ENCODE results near the gene CTTN. TPM values are rescaled to one million over a fixed set of nuclear protein-coding genes. Genes with fewer than 3 reads are reported as not detected.
A peak's percentile ranks its signal among the peaks of the same experiment; 100 is the strongest.

Gene CTTN
- under 1 TPM in 2 of 3 donors, not detected in 1; 0.53 to 0.67 TPM for polyA plus RNA-seq

GRCh38 chr11:70397983-70398833, at the start of gene CTTN:
TSS of gene CTTN (plus strand) at chr11:70398529. CDS start at chr11:70407298, 8,769 bp downstream.
- H3K4me1 Mint-ChIP-seq, result peaks cover 15 to 18% of the 10 kb centered on the region in 2 donors
- H3K27me3 Mint-ChIP-seq (ENCODE audit: low read depth in 3 of 3), result peaks cover 27 to 37% (median 34%) of the 10 kb centered on the region in 3 donors
- peak; percentile 45 to 56 (median 54) for DNase-seq
- H3K36me3 Mint-ChIP-seq, result no peaks in the 10 kb centered on the region
- H3K4me3 Mint-ChIP-seq, result peak within 1 kb of the TSS; percentile 79 to 94 (median 84)
- H3K27ac Mint-ChIP-seq, result peak within 1 kb of the TSS in 1 of 6 donors; percentile 45
- H3K9me3 Mint-ChIP-seq, result peaks cover 0 to 6% (median 0%) of the 10 kb centered on the region in 6 donors

GRCh38 chr11:70348608-70349007, 49.7 kb upstream of the CTTN start:
- Mint-ChIP-seq H3K27me3 (ENCODE audit: low read depth in 3 of 3) (peaks cover 0 to 8% (median 2%) of the 10 kb centered on the region in 3 donors), H3K27ac (no peak overlapping the region)

GRCh38 chr11:70351646-70352045, 46.7 kb upstream of the CTTN start:
- DNase-seq, result no peak
- Mint-ChIP-seq H3K27ac (peak overlapping the region; percentile 55 to 92 (median 72)), H3K4me3 (peak overlapping the region; percentile 44 to 87 (median 66)), H3K27me3 (ENCODE audit: low read depth in 3 of 3) (peaks cover 0 to 4% (median 2%) of the 10 kb centered on the region in 3 donors), H3K36me3 (peaks cover 37 to 62% (median 41%) of the 10 kb centered on the region in 3 donors), H3K9me3 (peaks cover 0 to 1% (median 0%) of the 10 kb centered on the region in 6 donors), H3K4me1 (peaks cover 36 to 40% of the 10 kb centered on the region in 2 donors)

More at GRCh38 chr11:70348608-70349007, 49.7 kb upstream of the CTTN start:
- peaks cover 44 to 62% (median 45%) of the 10 kb centered on the region in 3 donors for H3K36me3 Mint-ChIP-seq
- peaks cover 23 to 32% of the 10 kb centered on the region in 2 donors for H3K4me1 Mint-ChIP-seq
- no peak for DNase-seq
- peaks cover 0 to 1% (median 0%) of the 10 kb centered on the region in 6 donors for H3K9me3 Mint-ChIP-seq
- no peak overlapping the region for H3K4me3 Mint-ChIP-seq

- peaks cover 37 to 63% (median 42%) of the 10 kb centered on the region in 3 donors for H3K36me3 Mint-ChIP-seq
- H3K4me1 Mint-ChIP-seq, result peaks cover 36 to 40% of the 10 kb centered on the region in 2 donors
- peak overlapping the region; percentile 55 to 92 (median 72) for H3K27ac Mint-ChIP-seq
- no peak for DNase-seq
- H3K4me3 Mint-ChIP-seq, result peak overlapping the region; percentile 44 to 87 (median 66)
- peaks cover 0 to 1% (median 0%) of the 10 kb centered on the region in 6 donors for H3K9me3 Mint-ChIP-seq
- H3K27me3 Mint-ChIP-seq (ENCODE audit: low read depth in 3 of 3), result peaks cover 2 to 4% (median 3%) of the 10 kb centered on the region in 3 donors
Measured at GRCh38 chr11:70352100-70352499, 46.2 kb upstream of the CTTN start.

GRCh38 chr11:70352601-70353000, 45.7 kb upstream of the CTTN start:
- Mint-ChIP-seq H3K9me3 (peaks cover 0 to 1% (median 0%) of the 10 kb centered on the region in 6 donors), H3K36me3 (peaks cover 35 to 61% (median 41%) of the 10 kb centered on the region in 3 donors), H3K27ac (peak overlapping the region in 5 of 6 donors; percentile 57 to 92 (median 78)), H3K4me1 (peaks cover 36 to 40% of the 10 kb centered on the region in 2 donors), H3K27me3 (ENCODE audit: low read depth in 3 of 3) (peaks cover 2 to 4% (median 3%) of the 10 kb centered on the region in 3 donors), H3K4me3 (peak overlapping the region; percentile 61 to 87 (median 66))
- DNase-seq, result peak; percentile 36 to 58 (median 41)

- peak overlapping the region; percentile 63 to 87 (median 83) for H3K4me3 Mint-ChIP-seq
- H3K9me3 Mint-ChIP-seq, result peaks cover 0 to 1% (median 0%) of the 10 kb centered on the region in 6 donors
- H3K36me3 Mint-ChIP-seq, result peaks cover 36 to 62% (median 40%) of the 10 kb centered on the region in 3 donors
- no peak for DNase-seq
- H3K27ac Mint-ChIP-seq, result peak overlapping the region; percentile 86 to 94 (median 88)
- peaks cover 2 to 4% (median 3%) of the 10 kb centered on the region in 3 donors for H3K27me3 Mint-ChIP-seq (ENCODE audit: low read depth in 3 of 3)
- peaks cover 36 to 40% of the 10 kb centered on the region in 2 donors for H3K4me1 Mint-ChIP-seq
Measured at GRCh38 chr11:70353329-70353728, 45.0 kb upstream of the CTTN start.

GRCh38 chr11:70353900-70354568, 44.3 kb upstream of the CTTN start:
- peaks cover 0 to 1% (median 0%) of the 10 kb centered on the region in 6 donors for H3K9me3 Mint-ChIP-seq
- H3K27ac Mint-ChIP-seq, result peak overlapping the region; percentile 86 to 94 (median 88)
- peak; percentile 56 to 73 (median 63) for DNase-seq
- H3K27me3 Mint-ChIP-seq (ENCODE audit: low read depth in 3 of 3), result peaks cover 2 to 5% (median 4%) of the 10 kb centered on the region in 3 donors
- peaks cover 41 to 64% (median 41%) of the 10 kb centered on the region in 3 donors for H3K36me3 Mint-ChIP-seq
- peaks cover 36 to 40% of the 10 kb centered on the region in 2 donors for H3K4me1 Mint-ChIP-seq
- H3K4me3 Mint-ChIP-seq, result peak overlapping the region; percentile 54 to 87 (median 83)

- Mint-ChIP-seq H3K4me1 (peaks cover 36 to 40% of the 10 kb centered on the region in 2 donors), H3K36me3 (peaks cover 42 to 66% (median 42%) of the 10 kb centered on the region in 3 donors), H3K9me3 (peaks cover 0 to 1% (median 0%) of the 10 kb centered on the region in 6 donors), H3K4me3 (peak overlapping the region; percentile 54 to 87 (median 83)), H3K27ac (peak overlapping the region in 4 of 6 donors; percentile 86 to 94 (median 90)), H3K27me3 (ENCODE audit: low read depth in 3 of 3) (peaks cover 2 to 5% (median 2%) of the 10 kb centered on the region in 3 donors)
- DNase-seq, result no peak
Measured at GRCh38 chr11:70354629-70355028, 43.7 kb upstream of the CTTN start.

GRCh38 chr11:70358753-70359152, 39.6 kb upstream of the CTTN start:
- no peak for DNase-seq
- Mint-ChIP-seq H3K27ac (no peak overlapping the region), H3K4me1 (peaks cover 11 to 12% of the 10 kb centered on the region in 2 donors), H3K4me3 (no peak overlapping the region), H3K36me3 (peaks cover 57 to 84% (median 68%) of the 10 kb centered on the region in 3 donors), H3K27me3 (ENCODE audit: low read depth in 3 of 3) (peaks cover 0 to 5% (median 3%) of the 10 kb centered on the region in 3 donors), H3K9me3 (no peaks in the 10 kb centered on the region)

- DNase-seq, result no peak
- Mint-ChIP-seq H3K27me3 (ENCODE audit: low read depth in 3 of 3) (peaks cover under 1 to 7% (median 5%) of the 10 kb centered on the region in 3 donors), H3K27ac (no peak overlapping the region), H3K9me3 (no peaks in the 10 kb centered on the region), H3K4me1 (peaks cover 11% of the 10 kb centered on the region in 2 donors), H3K36me3 (peaks cover 59 to 81% (median 71%) of the 10 kb centered on the region in 3 donors), H3K4me3 (no peak overlapping the region)
Measured at GRCh38 chr11:70359451-70360205, 38.7 kb upstream of the CTTN start.

GRCh38 chr11:70360211-70360610, 38.1 kb upstream of the CTTN start:
- no peak for DNase-seq
- Mint-ChIP-seq H3K9me3 (no peaks in the 10 kb centered on the region), H3K27ac (no peak overlapping the region), H3K4me3 (no peak overlapping the region), H3K36me3 (peaks cover 63 to 80% (median 73%) of the 10 kb centered on the region in 3 donors), H3K4me1 (peaks cover 14 to 15% of the 10 kb centered on the region in 2 donors), H3K27me3 (ENCODE audit: low read depth in 3 of 3) (peaks cover 6 to 13% (median 8%) of the 10 kb centered on the region in 3 donors)

GRCh38 chr11:70364178-70364577, 34.2 kb upstream of the CTTN start:
- H3K27ac Mint-ChIP-seq, result peak overlapping the region in 1 of 6 donors; percentile 92
- no peak for DNase-seq
- peaks cover 32 to 52% (median 47%) of the 10 kb centered on the region in 3 donors for H3K36me3 Mint-ChIP-seq
- H3K27me3 Mint-ChIP-seq (ENCODE audit: low read depth in 3 of 3), result peaks cover 10 to 29% (median 13%) of the 10 kb centered on the region in 3 donors
- peaks cover 37 to 38% of the 10 kb centered on the region in 2 donors for H3K4me1 Mint-ChIP-seq
- no peaks in the 10 kb centered on the region for H3K9me3 Mint-ChIP-seq
- H3K4me3 Mint-ChIP-seq, result peak overlapping the region in 1 of 5 donors; percentile 88

All from immature natural killer cell (primary cell).